Naive thymus-derived CD4-positive, alpha-beta T cell (primary cell): ENCODE measurements around the gene STYXL1. TPM values are rescaled to one million over a fixed set of nuclear protein-coding genes. Genes with fewer than 3 reads are reported as not detected.
A peak's percentile ranks its signal among the peaks of the same experiment; 100 is the strongest.

Experiments used
- ATAC-seq: fragments of 150-1000 bp; cut with Tn5 transposase; 2 replicates; pipeline ENCODE4 v1.10.0; 2021; ENCODE audit warnings: mild to moderate bottlenecking, moderate library complexity
- CTCF ChIA-PET: fragments of 350-600 bp; sonication (Branson Sonifier 250); formaldehyde crosslinking; loops from one replicate; lab custom pipeline; 2021; ENCODE audit warnings: antibody characterized with exemption; lab: Charles Lee
- POLR2A ChIA-PET: fragments of 350-600 bp; sonication (Branson Sonifier 250); formaldehyde crosslinking; loops from one replicate; lab custom pipeline; 2021; ENCODE audit warnings: antibody characterized with exemption, inconsistent platforms; lab: Charles Lee
- DNase-seq, 9 donors: peaks; one replicate each; pipeline versions ENCODE4 v3.0.0 to v3.0.0-alpha.2; 2020 to 2022; ENCODE audit warnings: mixed read lengths in 1 of 9
- H3K27ac ChIP-seq: one replicate; pipeline ENCODE4 v1.7.0; 2013; ENCODE audit warnings: mild to moderate bottlenecking, low read depth, low read length, moderate library complexity
- H3K27me3 ChIP-seq, 2 donors: one replicate each; pipeline ENCODE4 v1.7.0; 2013; ENCODE audit warnings: low read length in 2 of 2, mild to moderate bottlenecking in 2 of 2, moderate library complexity in 2 of 2; ENCODE audit not compliant: control insufficient read depth in 2 of 2, insufficient read depth in 2 of 2
- H3K36me3 ChIP-seq, 3 experiments: 1 replicate in 2 of 3; 2 replicates in 1 of 3; pipeline ENCODE4 v1.7.0; 2013; ENCODE audit warnings: low read length in 3 of 3, mild to moderate bottlenecking in 3 of 3, moderate library complexity in 1 of 3; ENCODE audit not compliant: insufficient read depth in 3 of 3, control insufficient read depth in 2 of 3
- H3K4me1 ChIP-seq, 2 donors: one replicate each; pipeline ENCODE4 v1.7.0; 2013; ENCODE audit warnings: low read length in 2 of 2, mild to moderate bottlenecking in 2 of 2, moderate library complexity in 1 of 2; ENCODE audit not compliant: control insufficient read depth in 2 of 2, insufficient read depth in 2 of 2
- H3K4me3 ChIP-seq: 2 replicates; pipeline ENCODE4 v1.7.0; 2013; ENCODE audit warnings: mild to moderate bottlenecking, low read length
- H3K9me3 ChIP-seq, 3 experiments: 1 replicate in 2 of 3; 2 replicates in 1 of 3; pipeline ENCODE4 v1.7.0; 2013; ENCODE audit warnings: low read length in 3 of 3; ENCODE audit not compliant: control insufficient read depth in 2 of 3
- H3K27ac Mint-ChIP-seq, 9 donors: one replicate each; pipeline ENCODE4 v1.8.0; 2020 to 2022; ENCODE audit warnings: mixed read lengths in 9 of 9, mild to moderate bottlenecking in 8 of 9, moderate library complexity in 5 of 9, inconsistent platforms in 2 of 9
- H3K27me3 Mint-ChIP-seq, 5 donors: one replicate each; pipeline ENCODE4 v1.8.0; 2021 to 2022; ENCODE audit warnings: mixed read lengths in 5 of 5, mild to moderate bottlenecking in 1 of 5
- H3K36me3 Mint-ChIP-seq, 5 donors: one replicate each; pipeline ENCODE4 v1.8.0; 2020 to 2022; ENCODE audit warnings: mixed read lengths in 5 of 5, mild to moderate bottlenecking in 3 of 5, inconsistent platforms in 1 of 5
- H3K4me1 Mint-ChIP-seq, 7 donors: one replicate each; pipeline ENCODE4 v1.8.0; 2020 to 2022; ENCODE audit warnings: mixed read lengths in 7 of 7, mild to moderate bottlenecking in 3 of 7, inconsistent platforms in 1 of 7
- H3K4me3 Mint-ChIP-seq, 10 donors: one replicate each; pipeline ENCODE4 v1.8.0; 2020 to 2022; ENCODE audit warnings: mild to moderate bottlenecking in 10 of 10, mixed read lengths in 10 of 10, moderate library complexity in 6 of 10, inconsistent platforms in 2 of 10
- H3K9me3 Mint-ChIP-seq, 11 donors: one replicate each; pipeline ENCODE4 v1.8.0; 2020 to 2022; ENCODE audit warnings: mixed read lengths in 11 of 11, mild to moderate bottlenecking in 4 of 11, inconsistent platforms in 1 of 11, moderate library complexity in 1 of 11
- intact Hi-C, 2 donors: fragments of 100-400 bp; cut with micrococcal nuclease; formaldehyde crosslinking; loops; one replicate each; pipeline ENCODE4 v1.15.1; 2023
- polyA plus RNA-seq, 2 donors: library from polyadenylated mRNA; unstranded; fragments of 300-500 nt; fragmentation: Illumina TruSeq; gene quantifications; one replicate each; pipeline ENCODE4 v1.2.3, GENCODE V29; 2021
- total RNA-seq, 6 experiments: library from RNA in 5 of 6; stranded (reverse) in 5 of 6; gene quantifications; 1 replicate in 5 of 6; 2 replicates in 1 of 6; pipeline ENCODE4 v1.2.3 and lab custom pipeline; 2021 to 2026

STYXL1 gene
- total and polyA plus RNA-seq, 7 experiments from 2014 or later: 11.3 to 45.5 (median 21.7) TPM

DNA sequence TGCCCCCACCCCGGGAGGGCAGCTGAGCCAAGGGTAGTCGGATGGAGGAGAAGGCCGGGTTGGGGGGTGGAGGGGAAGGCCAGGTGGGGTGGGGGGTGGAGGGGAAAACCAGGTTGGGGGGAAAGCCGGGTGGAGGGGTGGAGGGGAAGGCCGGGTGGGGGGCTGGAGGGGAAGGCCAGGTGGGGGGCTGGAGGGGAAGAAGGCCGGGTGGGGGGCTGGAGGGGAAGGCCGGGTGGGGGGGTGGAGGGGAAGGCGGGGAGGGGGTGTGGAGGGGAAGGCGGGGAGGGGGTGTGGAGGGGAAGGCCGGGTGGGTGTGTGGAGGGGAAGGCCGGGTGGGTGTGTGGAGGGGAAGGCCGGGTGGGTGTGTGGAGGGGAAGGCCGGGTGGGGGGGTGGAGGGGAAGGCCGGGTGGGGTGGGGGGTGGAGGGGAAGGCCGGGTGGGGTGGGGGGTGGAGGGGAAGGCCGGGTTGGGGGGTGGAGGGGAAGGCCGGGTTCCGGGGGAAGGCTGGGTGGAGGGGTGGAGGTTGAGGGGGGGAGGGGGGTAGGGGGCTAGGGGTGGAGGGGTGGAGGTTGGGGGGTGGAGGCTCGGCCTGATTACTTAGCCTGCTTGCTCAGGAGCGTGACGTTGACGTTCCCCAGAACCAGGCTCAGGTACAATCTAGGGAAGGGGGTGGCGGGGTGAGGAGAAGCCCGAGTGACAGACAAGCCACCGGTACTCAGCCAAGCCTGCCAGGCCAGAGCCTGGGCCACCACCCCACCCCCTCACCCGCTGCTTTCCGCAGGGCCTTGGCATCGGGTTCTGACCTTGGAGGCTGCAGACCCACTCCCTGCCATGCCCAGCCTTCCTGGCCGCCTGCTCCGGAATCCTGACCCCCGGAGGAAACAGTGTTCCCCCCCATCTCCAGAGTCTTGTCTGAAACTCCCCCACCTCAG is 59.0 kb downstream of the STYXL1 start:
- POLR2A ChIA-PET: no interaction called here

DNA sequence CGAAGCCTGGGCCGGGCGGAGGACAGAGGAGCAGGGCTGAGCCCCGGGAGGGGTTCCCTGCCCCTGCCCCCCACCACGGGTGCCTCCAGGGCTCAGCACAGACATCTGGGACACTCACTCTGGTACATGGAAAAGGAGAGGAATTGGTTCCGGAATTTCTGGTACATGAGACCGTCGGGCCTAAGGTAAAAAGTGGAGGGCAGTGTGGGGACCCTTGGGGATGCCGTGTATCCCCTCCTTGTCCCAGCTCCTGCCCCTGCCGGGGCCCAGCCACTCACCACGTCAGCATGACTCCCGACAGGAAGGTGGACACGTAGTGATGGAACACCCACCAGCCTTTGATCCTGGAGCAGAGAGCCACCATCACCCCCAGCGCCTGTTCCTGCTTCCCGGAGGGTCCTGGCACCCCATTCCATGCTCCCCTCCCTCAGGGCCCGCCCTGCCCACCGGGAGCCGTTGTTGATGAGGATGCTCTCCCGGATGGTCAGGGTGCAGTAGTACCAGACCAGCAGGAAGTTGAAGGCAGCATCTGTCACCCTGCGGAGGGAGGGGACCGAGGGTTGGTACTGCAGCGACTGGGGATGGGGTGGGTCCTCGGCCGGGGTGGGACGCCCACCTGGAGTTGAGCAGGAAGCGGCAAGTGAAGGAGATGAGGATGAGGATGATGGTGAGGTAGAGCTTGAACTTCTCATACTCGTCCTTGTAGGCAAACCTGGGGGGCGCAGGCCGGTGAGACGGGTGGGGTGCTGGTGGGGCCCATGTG is 59.8 kb downstream of the STYXL1 start:
- no peaks in the 10 kb centered on the region for H3K27me3 Mint-ChIP-seq
- H3K4me1 Mint-ChIP-seq: peaks cover 11 to 21% (median 12%) of the 10 kb centered on the region in 7 donors
- Histone ChIP-seq H3K4me3 (no peak overlapping the region), H3K36me3 (peaks cover 0 to 53% (median 0%) of the 10 kb centered on the region in 3 experiments), H3K27ac (no peak overlapping the region), H3K9me3 (no peaks in the 10 kb centered on the region), H3K27me3 (no peaks in the 10 kb centered on the region), H3K4me1 (no peaks in the 10 kb centered on the region)
- CTCF ChIA-PET: no interaction called here
- intact Hi-C loops: no loop called here
- peak overlapping the region in 1 of 9 donors; percentile 9 for H3K27ac Mint-ChIP-seq
- no peak for ATAC-seq
- H3K36me3 Mint-ChIP-seq: peaks cover 0 to 9% (median 0%) of the 10 kb centered on the region in 5 donors
- DNase-seq: no peak
- no peak overlapping the region for H3K4me3 Mint-ChIP-seq
- H3K9me3 Mint-ChIP-seq: peaks cover 0 to 1% (median 0%) of the 10 kb centered on the region in 11 donors
- POLR2A ChIA-PET: no interaction called here

More for the DNA sequence above, 59.0 kb downstream of the STYXL1 start:
- Mint-ChIP-seq H3K4me1 (peaks cover 11 to 27% (median 16%) of the 10 kb centered on the region in 7 donors), H3K36me3 (peaks cover 0 to 9% (median 0%) of the 10 kb centered on the region in 5 donors), H3K27me3 (no peaks in the 10 kb centered on the region), H3K9me3 (peaks cover 0 to 1% (median 0%) of the 10 kb centered on the region in 11 donors), H3K4me3 (no peak overlapping the region), H3K27ac (peak overlapping the region in 1 of 9 donors; percentile 3)
- CTCF ChIA-PET: interaction anchor here (0.7 kb wide), 1 partner anchor 331 kb away, joined by 7 read pairs; no protein-coding TSS in a partner anchor
- no peaks in the 10 kb centered on the region for H3K9me3 ChIP-seq
- ATAC-seq (no peak), DNase-seq (no peak)
- no peaks in the 10 kb centered on the region for H3K27me3 ChIP-seq
- peaks cover 0 to 45% (median 0%) of the 10 kb centered on the region in 3 experiments for H3K36me3 ChIP-seq
- H3K4me3 ChIP-seq: no peak overlapping the region
- H3K27ac ChIP-seq: no peak overlapping the region
- H3K4me1 ChIP-seq: peaks cover 0 to 4% of the 10 kb centered on the region in 2 donors
- intact Hi-C loops: no loop called here

DNA sequence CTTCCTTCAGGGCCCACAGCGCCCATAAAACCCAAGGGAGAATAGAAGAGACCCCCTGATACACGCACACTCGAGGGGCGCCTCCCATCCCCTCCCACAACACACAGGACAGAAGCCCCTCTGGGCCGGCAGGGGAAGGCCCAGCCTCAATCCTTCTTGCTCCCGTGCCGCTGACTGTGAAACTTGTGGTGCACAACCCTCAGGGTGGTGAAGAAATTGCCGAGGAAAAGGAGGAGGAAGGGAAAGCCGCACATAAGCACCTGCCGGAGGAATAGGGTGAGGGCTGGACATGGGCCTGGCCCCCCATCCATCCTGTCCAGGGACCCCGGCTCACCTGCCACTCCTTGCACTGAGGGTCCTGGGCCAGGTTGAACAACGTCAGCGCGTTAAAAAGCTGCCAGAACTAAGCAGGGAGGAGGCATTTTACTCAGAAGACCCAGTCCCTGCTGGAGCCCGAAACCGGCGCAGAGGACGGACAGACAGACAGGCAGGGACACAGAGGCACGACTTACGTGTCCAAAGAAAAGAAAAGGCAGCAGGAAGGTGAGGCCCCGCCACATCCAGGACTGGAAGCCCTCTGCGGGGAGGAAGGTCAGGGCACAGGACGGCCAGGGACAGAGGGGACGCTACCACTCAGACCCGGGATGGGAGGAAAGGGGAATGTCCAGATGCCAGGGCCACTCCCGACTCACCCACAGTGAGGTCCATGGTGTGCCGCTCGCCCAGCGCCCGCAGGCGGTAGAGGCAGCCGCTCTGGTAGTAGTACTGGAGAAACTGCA is 60.6 kb downstream of the STYXL1 start:
- Histone ChIP-seq H3K27me3 (no peaks in the 10 kb centered on the region), H3K9me3 (no peaks in the 10 kb centered on the region), H3K4me1 (no peaks in the 10 kb centered on the region), H3K27ac (no peak overlapping the region), H3K36me3 (peaks cover 0 to 61% (median 0%) of the 10 kb centered on the region in 3 experiments), H3K4me3 (no peak overlapping the region)
- H3K9me3 Mint-ChIP-seq: peaks cover 0 to 1% (median 0%) of the 10 kb centered on the region in 11 donors
- no peak overlapping the region for H3K4me3 Mint-ChIP-seq
- H3K4me1 Mint-ChIP-seq: peaks cover 10 to 18% (median 11%) of the 10 kb centered on the region in 7 donors
- ATAC-seq (no peak), DNase-seq (no peak)
- H3K36me3 Mint-ChIP-seq: peaks cover 0 to 9% (median 0%) of the 10 kb centered on the region in 5 donors
- POLR2A ChIA-PET: no interaction called here
- intact Hi-C loops: no loop called here
- H3K27me3 Mint-ChIP-seq: no peaks in the 10 kb centered on the region
- H3K27ac Mint-ChIP-seq: peak overlapping the region in 2 of 9 donors; percentile 72 to 81
- CTCF ChIA-PET: no interaction called here

DNA sequence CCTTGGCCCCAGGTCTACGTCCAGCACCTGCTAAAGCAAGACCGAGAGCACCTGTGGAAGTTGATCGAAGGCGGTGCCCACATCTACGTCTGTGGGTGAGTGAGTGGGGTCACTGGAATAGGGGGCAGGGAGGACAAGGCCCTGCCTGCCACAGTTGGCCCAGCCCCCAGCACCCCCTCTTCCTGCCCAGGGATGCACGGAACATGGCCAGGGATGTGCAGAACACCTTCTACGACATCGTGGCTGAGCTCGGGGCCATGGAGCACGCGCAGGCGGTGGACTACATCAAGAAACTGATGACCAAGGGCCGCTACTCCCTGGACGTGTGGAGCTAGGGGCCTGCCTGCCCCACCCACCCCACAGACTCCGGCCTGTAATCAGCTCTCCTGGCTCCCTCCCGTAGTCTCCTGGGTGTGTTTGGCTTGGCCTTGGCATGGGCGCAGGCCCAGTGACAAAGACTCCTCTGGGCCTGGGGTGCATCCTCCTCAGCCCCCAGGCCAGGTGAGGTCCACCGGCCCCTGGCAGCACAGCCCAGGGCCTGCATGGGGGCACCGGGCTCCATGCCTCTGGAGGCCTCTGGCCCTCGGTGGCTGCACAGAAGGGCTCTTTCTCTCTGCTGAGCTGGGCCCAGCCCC is 61.5 kb downstream of the STYXL1 start:
- Histone ChIP-seq H3K27ac (no peak overlapping the region), H3K36me3 (peaks cover 0 to 70% (median 0%) of the 10 kb centered on the region in 3 experiments), H3K4me1 (no peaks in the 10 kb centered on the region), H3K27me3 (no peaks in the 10 kb centered on the region), H3K4me3 (no peak overlapping the region), H3K9me3 (no peaks in the 10 kb centered on the region)
- no peak overlapping the region for H3K27ac Mint-ChIP-seq
- peaks cover 0 to 1% (median 0%) of the 10 kb centered on the region in 11 donors for H3K9me3 Mint-ChIP-seq
- H3K27me3 Mint-ChIP-seq: no peaks in the 10 kb centered on the region
- intact Hi-C loops: no loop called here
- ChIA-PET POLR2A (no interaction called here), CTCF (no interaction called here)
- H3K4me3 Mint-ChIP-seq: no peak overlapping the region
- DNase-seq: no peak
- H3K36me3 Mint-ChIP-seq: peaks cover 0 to 9% (median 0%) of the 10 kb centered on the region in 5 donors
- H3K4me1 Mint-ChIP-seq: peaks cover 7 to 17% (median 11%) of the 10 kb centered on the region in 7 donors
- no peak for ATAC-seq

DNA sequence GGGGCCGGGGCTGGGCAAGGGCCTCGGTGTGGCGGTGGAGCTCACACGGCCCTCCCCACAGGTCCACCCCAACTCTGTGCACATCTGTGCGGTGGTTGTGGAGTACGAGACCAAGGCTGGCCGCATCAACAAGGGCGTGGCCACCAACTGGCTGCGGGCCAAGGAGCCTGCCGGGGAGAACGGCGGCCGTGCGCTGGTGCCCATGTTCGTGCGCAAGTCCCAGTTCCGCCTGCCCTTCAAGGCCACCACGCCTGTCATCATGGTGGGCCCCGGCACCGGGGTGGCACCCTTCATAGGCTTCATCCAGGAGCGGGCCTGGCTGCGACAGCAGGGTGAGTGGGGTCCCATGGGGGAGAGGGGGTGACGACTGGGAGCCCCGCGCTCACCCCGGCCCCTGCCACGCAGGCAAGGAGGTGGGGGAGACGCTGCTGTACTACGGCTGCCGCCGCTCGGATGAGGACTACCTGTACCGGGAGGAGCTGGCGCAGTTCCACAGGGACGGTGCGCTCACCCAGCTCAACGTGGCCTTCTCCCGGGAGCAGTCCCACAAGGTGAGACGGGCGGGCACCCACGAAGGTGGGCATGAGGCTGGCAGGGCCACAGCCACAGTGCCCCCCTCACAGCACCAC is 62.2 kb downstream of the STYXL1 start:
- Histone ChIP-seq H3K27ac (no peak overlapping the region), H3K27me3 (no peaks in the 10 kb centered on the region), H3K4me1 (no peaks in the 10 kb centered on the region), H3K36me3 (peaks cover 0 to 76% (median 0%) of the 10 kb centered on the region in 3 experiments), H3K9me3 (no peaks in the 10 kb centered on the region), H3K4me3 (no peak overlapping the region)
- intact Hi-C loops: no loop called here
- CTCF ChIA-PET: no interaction called here
- Mint-ChIP-seq H3K4me1 (peaks cover 5 to 12% (median 7%) of the 10 kb centered on the region in 7 donors), H3K27me3 (no peaks in the 10 kb centered on the region), H3K36me3 (peaks cover 0 to 9% (median 0%) of the 10 kb centered on the region in 5 donors), H3K4me3 (no peak overlapping the region), H3K27ac (no peak overlapping the region), H3K9me3 (peaks cover 0 to 1% (median 0%) of the 10 kb centered on the region in 11 donors)
- POLR2A ChIA-PET: no interaction called here
- ATAC-seq (no peak), DNase-seq (no peak)
